Heart left ventricle (tissue), 16 donors: ENCODE measurements around the gene DNAJC6. TPM values are rescaled to one million over a fixed set of nuclear protein-coding genes. Genes with fewer than 3 reads are reported as not detected.

Source experiments
- ATAC-seq, 4 donors: fragments of 200-7000 bp; cut with Tn5 transposase; one replicate each; pipeline ENCODE4 v1.9.1; 2020 to 2022; ENCODE audit warnings: moderate library complexity in 4 of 4, mild to moderate bottlenecking in 3 of 4, moderate number of reproducible peaks in 1 of 4
- DNase-seq, 5 donors: peaks; one replicate each; pipeline ENCODE4 v3.0.0-alpha.2; 2020
- H3K27ac ChIP-seq, 12 donors: fragments of 200-600 bp; sonication (generic) in 4 of 12; one replicate each; pipeline versions ENCODE4 v1.5.0 to v1.8.0; 2016 to 2022; ENCODE audit warnings: mild to moderate bottlenecking in 2 of 12
- H3K27me3 ChIP-seq, 9 donors: fragments of 200-600 bp; sonication (generic) in 2 of 9; one replicate each; pipeline versions ENCODE4 v1.5.1 to v1.8.0; 2016 to 2022; ENCODE audit warnings: mild to moderate bottlenecking in 3 of 9
- H3K36me3 ChIP-seq, 9 donors: fragments of 200-600 bp; sonication (generic) in 2 of 9; one replicate each; pipeline versions ENCODE4 v1.5.0 to v1.8.0; 2018 to 2022; ENCODE audit warnings: mild to moderate bottlenecking in 2 of 9
- H3K4me1 ChIP-seq, 12 donors: fragments of 200-600 bp; sonication (generic) in 4 of 12; one replicate each; pipeline versions ENCODE4 v1.5.0 to v1.8.0; 2016 to 2022; ENCODE audit warnings: mild to moderate bottlenecking in 3 of 12
- H3K4me3 ChIP-seq, 12 donors: fragments of 200-600 bp; sonication (generic) in 4 of 12; one replicate each; pipeline versions ENCODE4 v1.5.0 to v1.8.0; 2017 to 2022; ENCODE audit warnings: mild to moderate bottlenecking in 9 of 12, moderate library complexity in 4 of 12
- H3K9me3 ChIP-seq, 12 donors: fragments of 200-600 bp; sonication (generic) in 4 of 12; one replicate each; pipeline versions ENCODE4 v1.5.0 to v1.8.0; 2016 to 2022; ENCODE audit warnings: mild to moderate bottlenecking in 1 of 12
- POLR2A ChIP-seq, 2 donors: fragments of 450-650 bp; IDR thresholded peaks; one replicate each; pipeline ENCODE4 v1.6.1; 2017; ENCODE audit warnings: antibody characterized with exemption in 2 of 2, mild to moderate bottlenecking in 2 of 2, moderate library complexity in 2 of 2
- WGBS, 4 donors: extraction: QIAGEN DNeasy Blood & Tissue Kit in 2 of 4; methylation state at CpG; one replicate each; pipeline versions ENCODE4 v1.1.5 to v1.1.7; 2013 to 2018; 5-methylcytosine and 5-hydroxymethylcytosine counted together
- intact Hi-C, 10 donors: fragments of 100-400 bp; cut with DNase I; formaldehyde crosslinking; loops; one replicate each; pipeline versions ENCODE4 v1.11.1 to v1.14.2; 2022
- polyA plus RNA-seq, 2 donors: library from polyadenylated mRNA; stranded (reverse); fragments of 200-250 nt; gene quantifications; one replicate each; pipeline ENCODE4 v1.2.3, GENCODE V29; 2013
- total RNA-seq, 9 donors: library from RNA; depleted of rRNA in 2 of 9; stranded (reverse); fragments of >200 nt in 2 of 9; fragmentation: NEBNext Ultra II Directional in 3 of 9; extraction: Animal tissue kit (Norgen Biotek cat#: 25700) in 3 of 9; gene quantifications; one replicate each; pipeline versions ENCODE4 v1.1.0 to v1.2.4, GENCODE V29; 2016 to 2023
- TF ChIP-seq, protein P1 (sequence below), 12 donors: fragments of 200-600 bp; sonication (generic) in 4 of 12; IDR thresholded peaks; one replicate each; pipeline versions ENCODE4 v1.5.0 to v1.8.0; 2018 to 2022; ENCODE audit warnings: antibody characterized with exemption in 12 of 12, mild to moderate bottlenecking in 5 of 12
- donor health status: ischemic (EF 13 %, LVEDD 7.1; RV severe dilation, severe dysfunction).
- donor health status: healthy with polysubstance abuse.
- donor health status: DM: no; HTN: yes; CAD: no.
- donor health status: DM: no; HTN: no; CAD: no.
- donor health status: ischemic (EF 25% LVEDD 6.9; RV normal size, moderate dysfunction).
- donor health status: ischemic (EF 25% LVEDD 5.7; RV mildly dilated, moderate dysfunction).
- donor health status: healthy.
- donor health status: DM: yes; HTN: yes; CAD: no.
- donor health status: ischemic (EF 35%, LVEDD 5.7; RV mildly dilated, moderate dysfunction).
- donor health status: nonischemic (EF 11% LVEDD 7.7; RV severe dilation, severe dysfunction).
- donor health status: DM: yes; HTN: yes; CAD: no.
- donor health status: PGD.
- donor health status: ischemic (EF 29% LVEDD 5.4; RV normal size, mild dysfunction).
- donor health status: nonischemic (EF 23%, LVEDD 6.1; RV moderate dilation, normal function).

DNAJC6 gene
- total and polyA plus RNA-seq, 11 donors, result 0.50 to 14.1 (median 8.5) TPM

DNA sequence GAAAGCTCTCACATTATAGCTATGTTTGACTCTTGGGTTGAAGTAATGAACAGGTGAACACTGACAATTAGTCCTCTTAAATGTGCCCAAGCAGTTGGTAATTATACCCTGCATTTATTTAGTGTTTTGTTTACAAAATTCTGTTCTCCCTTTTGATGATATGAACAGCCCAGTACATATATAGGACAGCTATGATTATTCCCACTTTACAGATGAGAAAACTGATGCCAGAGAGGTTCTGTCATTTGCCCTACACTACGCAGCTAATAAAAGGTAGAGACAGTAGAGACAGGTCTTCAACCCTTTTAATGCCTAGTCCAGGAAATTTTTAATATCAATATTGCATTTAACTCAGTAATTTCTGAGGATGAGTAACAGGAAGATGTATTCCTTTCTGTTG, 46.1 kb upstream of the DNAJC6 start:
- Histone ChIP-seq H3K27me3 (peaks cover 0 to 20% (median 0%) of the 10 kb centered on the region in 9 donors), H3K36me3 (no peaks in the 10 kb centered on the region), H3K4me3 (no peak overlapping the region), H3K4me1 (peaks cover 0 to 23% (median 11%) of the 10 kb centered on the region in 12 donors), H3K27ac (no peak overlapping the region), H3K9me3 (no peaks in the 10 kb centered on the region)
- no peak for TF ChIP-seq POLR2A (IDR thresholded peaks at IDR 0.05)
- TF ChIP-seq, protein P1, sequence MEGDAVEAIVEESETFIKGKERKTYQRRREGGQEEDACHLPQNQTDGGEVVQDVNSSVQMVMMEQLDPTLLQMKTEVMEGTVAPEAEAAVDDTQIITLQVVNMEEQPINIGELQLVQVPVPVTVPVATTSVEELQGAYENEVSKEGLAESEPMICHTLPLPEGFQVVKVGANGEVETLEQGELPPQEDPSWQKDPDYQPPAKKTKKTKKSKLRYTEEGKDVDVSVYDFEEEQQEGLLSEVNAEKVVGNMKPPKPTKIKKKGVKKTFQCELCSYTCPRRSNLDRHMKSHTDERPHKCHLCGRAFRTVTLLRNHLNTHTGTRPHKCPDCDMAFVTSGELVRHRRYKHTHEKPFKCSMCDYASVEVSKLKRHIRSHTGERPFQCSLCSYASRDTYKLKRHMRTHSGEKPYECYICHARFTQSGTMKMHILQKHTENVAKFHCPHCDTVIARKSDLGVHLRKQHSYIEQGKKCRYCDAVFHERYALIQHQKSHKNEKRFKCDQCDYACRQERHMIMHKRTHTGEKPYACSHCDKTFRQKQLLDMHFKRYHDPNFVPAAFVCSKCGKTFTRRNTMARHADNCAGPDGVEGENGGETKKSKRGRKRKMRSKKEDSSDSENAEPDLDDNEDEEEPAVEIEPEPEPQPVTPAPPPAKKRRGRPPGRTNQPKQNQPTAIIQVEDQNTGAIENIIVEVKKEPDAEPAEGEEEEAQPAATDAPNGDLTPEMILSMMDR (IDR thresholded peaks at IDR 0.05), result no peak
- intact Hi-C loops, result loop anchor here in 2 of 10 donors (10.0 kb wide), 2 partner anchors 152 to 162 kb away; partner anchors contain the start of genes LEPR (in 1 of the 2) and LEPROT (in 1 of the 2)
- WGBS, 4 donors, result 90 to 97% (median 97%) methylated on average over 1 of the region's 1 CpG
- ATAC-seq (no peak), DNase-seq (no peak)

DNA sequence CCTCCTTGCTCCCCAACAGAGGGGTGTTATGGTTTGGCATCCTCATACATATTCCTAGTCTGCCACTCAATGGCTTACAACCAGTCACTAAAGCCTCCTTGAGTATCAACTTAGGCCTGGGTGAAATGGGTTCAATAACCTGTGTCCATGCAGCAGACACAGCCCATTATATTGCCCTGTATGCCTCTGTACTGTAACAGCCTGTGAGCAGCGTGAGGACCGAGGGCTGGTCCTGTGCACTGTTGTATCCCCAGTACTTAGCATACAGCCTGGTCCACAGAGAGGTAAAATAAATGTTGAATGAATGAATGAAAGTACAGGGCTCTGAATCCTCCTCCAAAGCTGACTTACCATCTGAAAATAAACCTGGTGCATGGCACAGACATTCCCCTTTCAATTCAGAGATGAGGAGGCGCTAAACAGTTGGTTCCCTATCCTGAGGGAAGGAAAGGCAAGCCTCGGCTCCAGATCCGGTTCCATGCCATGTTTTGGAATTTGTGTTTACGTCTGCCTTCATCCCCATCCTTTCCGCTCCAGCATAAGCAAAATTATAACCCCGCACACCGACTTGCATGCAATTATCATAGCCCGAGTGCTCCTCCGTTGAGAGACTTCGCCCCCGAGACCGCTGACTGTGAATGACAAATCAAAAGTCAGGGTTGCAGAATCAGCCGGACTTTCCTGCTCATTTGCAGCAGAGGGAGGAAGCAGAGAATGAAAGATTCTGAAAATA, 45.0 kb upstream of the DNAJC6 start:
- H3K4me3 ChIP-seq, result peak overlapping the region in 11 of 12 donors; percentile 9 to 74 (median 61)
- intact Hi-C loops, result loop anchor here in 2 of 10 donors (10.0 kb wide), 2 partner anchors 150 to 160 kb away; partner anchors contain the start of genes LEPR (in 1 of the 2) and LEPROT (in 1 of the 2)

DNA sequence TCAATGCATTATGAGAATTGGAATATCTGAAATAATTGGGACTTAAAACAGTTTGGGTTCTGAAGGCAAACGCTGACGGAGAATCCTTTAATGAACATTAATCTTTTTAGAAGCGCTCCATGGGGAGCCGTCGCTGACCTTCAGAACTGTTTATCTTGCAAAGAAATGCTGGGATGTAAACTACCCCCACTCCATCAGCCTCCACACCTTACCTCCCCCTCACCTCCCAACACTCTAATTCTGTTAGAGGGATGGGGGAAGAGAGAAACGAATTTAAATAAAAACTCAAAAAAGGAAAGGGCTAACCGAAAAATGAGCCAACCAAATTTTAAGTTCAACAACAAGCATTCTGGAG, 44.1 kb upstream of the DNAJC6 start:
- H3K27ac ChIP-seq, result peak overlapping the region in 7 of 12 donors; percentile 22 to 78 (median 59)
- intact Hi-C loops, result loop anchor here in 4 of 10 donors (5.0 to 10.0 kb wide), 3 partner anchors 42 to 160 kb away; partner anchors contain the start of genes DNAJC6 (in 2 of the 4), LEPR (in 1 of the 4) and LEPROT (in 1 of the 4)

More for the DNA sequence above, 45.0 kb upstream of the DNAJC6 start:
- Histone ChIP-seq H3K36me3 (no peaks in the 10 kb centered on the region), H3K9me3 (no peaks in the 10 kb centered on the region), H3K4me1 (peaks cover 0 to 23% (median 11%) of the 10 kb centered on the region in 12 donors), H3K27ac (peak overlapping the region in 3 of 12 donors; percentile 18 to 71 (median 20)), H3K27me3 (peaks cover 0 to 20% (median 0%) of the 10 kb centered on the region in 9 donors)
- ATAC-seq (peak; percentile 22 to 63 (median 42)), DNase-seq (peak in 3 of 5 donors; percentile 23 to 31 (median 29))
- 13 to 16% (median 14%) methylated on average over 15 of the region's 15 CpGs for WGBS, 4 donors
- TF ChIP-seq POLR2A (IDR thresholded peaks at IDR 0.05), result no peak
- TF ChIP-seq, protein P1 (IDR thresholded peaks at IDR 0.05), result no peak

More for the DNA sequence above, 44.1 kb upstream of the DNAJC6 start:
- TF ChIP-seq, protein P1 (IDR thresholded peaks at IDR 0.05), result no peak
- no peak for TF ChIP-seq POLR2A (IDR thresholded peaks at IDR 0.05)
- WGBS, 4 donors, result 17 to 27% (median 24%) methylated on average over 7 of the region's 7 CpGs
- no peak for ATAC-seq
- no peak for DNase-seq
- Histone ChIP-seq H3K9me3 (no peaks in the 10 kb centered on the region), H3K36me3 (no peaks in the 10 kb centered on the region), H3K4me1 (peaks cover 0 to 23% (median 11%) of the 10 kb centered on the region in 12 donors), H3K4me3 (peak overlapping the region; percentile 39 to 74 (median 61)), H3K27me3 (peaks cover 0 to 20% (median 0%) of the 10 kb centered on the region in 9 donors)
